PC-3 (cell line): ENCODE measurements around the gene PILRA. TPM values are rescaled to one million over a fixed set of nuclear protein-coding genes. Genes with fewer than 3 reads are reported as not detected.

Experiments
- ATAC-seq: fragments of 200-7000 bp; cut with Tn5 transposase; 2 replicates; pipeline ENCODE4 v1.9.1; 2020; ENCODE audit warnings: mild to moderate bottlenecking, moderate library complexity
- BruUV-seq: library from RNA; stranded (reverse); fragments of 400-500 nt; replicated peaks from 2 replicates; lab custom pipeline; 2021; lab: Mats Ljungman, UMichigan
- CTCF ChIA-PET: fragments of 300-600 bp; sonication (Branson Sonifier 250); formaldehyde crosslinking; loops from one replicate; lab custom pipeline; 2022; ENCODE audit warnings: antibody characterized with exemption; lab: Charles Lee
- POLR2A ChIA-PET: fragments of 300-600 bp; sonication (Branson Sonifier 250); formaldehyde crosslinking; loops from one replicate; lab custom pipeline; 2022; ENCODE audit warnings: antibody characterized with exemption; ENCODE audit not compliant: unreplicated experiment; lab: Charles Lee
- DNase-seq: peaks from one replicate; pipeline ENCODE4 v3.0.0-alpha.2; 2015
- H2AFZ ChIP-seq: fragments of 300-600 bp; sonication (generic); 2 replicates; pipeline ENCODE4 v1.6.0; 2016; ENCODE audit warnings: antibody characterized with exemption, low read length
- H3F3A ChIP-seq: fragments of 300-600 bp; sonication (generic); one replicate; pipeline ENCODE4 v1.6.0; 2017; ENCODE audit warnings: antibody characterized with exemption, low read length, control low read depth, mild to moderate bottlenecking; ENCODE audit not compliant: unreplicated experiment
- H3K27ac ChIP-seq: fragments of 300-600 bp; sonication (generic); 2 replicates; pipeline ENCODE4 v1.5.1; 2016; ENCODE audit warnings: mild to moderate bottlenecking, low read length
- H3K27me3 ChIP-seq: fragments of 300-600 bp; sonication (generic); 2 replicates; pipeline ENCODE4 v1.6.1; 2016; ENCODE audit warnings: low read length, mixed read lengths
- H3K36me3 ChIP-seq: fragments of 300-600 bp; sonication (generic); 2 replicates; pipeline ENCODE4 v1.6.1; 2016; ENCODE audit warnings: low read depth, mixed run types, low read length, mixed read lengths
- H3K4me1 ChIP-seq: fragments of 300-600 bp; sonication (generic); 2 replicates; pipeline ENCODE4 v1.5.1; 2016; ENCODE audit warnings: low read length; ENCODE audit not compliant: insufficient read depth
- H3K4me2 ChIP-seq: fragments of 300-600 bp; sonication (generic); 2 replicates; pipeline ENCODE4 v1.6.0; 2016; ENCODE audit warnings: low read length
- H3K4me3 ChIP-seq: fragments of 300-600 bp; sonication (generic); 2 replicates; pipeline ENCODE4 v1.5.1; 2016; ENCODE audit warnings: mild to moderate bottlenecking, low read length, mixed read lengths
- H3K79me2 ChIP-seq: fragments of 300-600 bp; sonication (generic); 2 replicates; pipeline ENCODE4 v1.6.1; 2017; ENCODE audit warnings: low read length, mixed read lengths
- H3K9ac ChIP-seq: fragments of 300-600 bp; sonication (generic); 2 replicates; pipeline ENCODE4 v1.6.0; 2016; ENCODE audit warnings: mild to moderate bottlenecking, low read length
- H3K9me2 ChIP-seq: fragments of 300-600 bp; sonication (generic); replicated peaks from 2 replicates; pipeline ENCODE4 v1.6.1; 2016; ENCODE audit warnings: mixed run types, low read length, mixed read lengths
- H3K9me3 ChIP-seq: fragments of 300-600 bp; sonication (generic); 2 replicates; pipeline ENCODE4 v1.6.1; 2016; ENCODE audit warnings: low read length, mixed read lengths
- H4K20me1 ChIP-seq: fragments of 300-600 bp; sonication (generic); 2 replicates; pipeline ENCODE4 v1.6.1; 2016; ENCODE audit warnings: low read length, mixed read lengths
- EZH2 ChIP-seq: fragments of 300-600 bp; sonication (generic); IDR thresholded peaks from one replicate; pipeline ENCODE4 v1.6.1; 2017; ENCODE audit warnings: antibody characterized with exemption, mild to moderate bottlenecking, low read length; ENCODE audit not compliant: unreplicated experiment
- EZH2phosphoT487 ChIP-seq: fragments of 300-600 bp; sonication (generic); IDR thresholded peaks from 2 replicates; pipeline ENCODE4 v1.6.1; 2018; ENCODE audit warnings: mild to moderate bottlenecking, antibody characterized with exemption, low read length, borderline replicate concordance
- intact Hi-C: fragments of 100-400 bp; cut with micrococcal nuclease; formaldehyde crosslinking; loops from 2 replicates; pipeline ENCODE4 v1.9.0; 2023
- total RNA-seq: library from RNA; depleted of rRNA; stranded (reverse); fragments of >200 nt; gene quantifications from 2 replicates; pipeline ENCODE4 v1.2.3, GENCODE V29; 2014
- TF ChIP-seq, protein P1 (sequence below): fragments of 300-600 bp; sonication (generic); conservative IDR thresholded peaks from 2 replicates; pipeline ENCODE4 v1.5.1; 2017; ENCODE audit warnings: antibody characterized with exemption, low read depth, mild to moderate bottlenecking, low read length

The PILRA gene
- total RNA-seq, 1 experiment from 2014 or later, result 1.9 TPM

DNA sequence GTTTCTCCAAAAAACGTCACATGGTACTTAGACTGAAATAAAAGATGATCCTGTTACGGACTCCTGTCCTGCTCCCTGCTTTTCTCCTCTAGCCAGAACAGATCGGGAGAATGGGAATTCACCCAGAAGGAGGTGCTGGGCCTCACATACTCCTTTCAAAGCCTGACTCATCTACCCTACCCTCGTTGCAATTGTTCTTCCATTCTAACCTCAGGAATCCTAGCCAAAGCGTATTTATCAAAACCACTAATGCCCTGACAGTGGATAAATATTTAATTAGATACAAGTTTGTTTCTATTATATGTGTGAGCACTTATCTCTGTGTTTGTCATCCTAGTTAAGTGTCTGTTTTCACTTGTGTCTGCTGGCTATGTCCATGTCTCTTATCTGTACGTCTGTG is 33.5 kb downstream of the PILRA start:
- Histone ChIP-seq H3K9ac (no peak overlapping the region), H3K9me3 (no peaks in the 10 kb centered on the region), H3K27me3 (no peaks in the 10 kb centered on the region), H4K20me1 (no peaks in the 10 kb centered on the region), H3K4me1 (peaks cover 10% of the 10 kb centered on the region; the same call in 1 of the 2 replicates), H3K36me3 (no peaks in the 10 kb centered on the region), H3K79me2 (no peaks in the 10 kb centered on the region), H3K27ac (no peak overlapping the region), H3K4me3 (no peak overlapping the region), H3F3A (no peaks in the 10 kb centered on the region), H2AFZ (no peak overlapping the region), H3K4me2 (no peak overlapping the region), H3K9me2 (no peaks in the 10 kb centered on the region)
- DNase-seq (peak; percentile 51), ATAC-seq (peak; percentile 77)
- no peak for TF ChIP-seq EZH2phosphoT487
- TF ChIP-seq, protein P1, sequence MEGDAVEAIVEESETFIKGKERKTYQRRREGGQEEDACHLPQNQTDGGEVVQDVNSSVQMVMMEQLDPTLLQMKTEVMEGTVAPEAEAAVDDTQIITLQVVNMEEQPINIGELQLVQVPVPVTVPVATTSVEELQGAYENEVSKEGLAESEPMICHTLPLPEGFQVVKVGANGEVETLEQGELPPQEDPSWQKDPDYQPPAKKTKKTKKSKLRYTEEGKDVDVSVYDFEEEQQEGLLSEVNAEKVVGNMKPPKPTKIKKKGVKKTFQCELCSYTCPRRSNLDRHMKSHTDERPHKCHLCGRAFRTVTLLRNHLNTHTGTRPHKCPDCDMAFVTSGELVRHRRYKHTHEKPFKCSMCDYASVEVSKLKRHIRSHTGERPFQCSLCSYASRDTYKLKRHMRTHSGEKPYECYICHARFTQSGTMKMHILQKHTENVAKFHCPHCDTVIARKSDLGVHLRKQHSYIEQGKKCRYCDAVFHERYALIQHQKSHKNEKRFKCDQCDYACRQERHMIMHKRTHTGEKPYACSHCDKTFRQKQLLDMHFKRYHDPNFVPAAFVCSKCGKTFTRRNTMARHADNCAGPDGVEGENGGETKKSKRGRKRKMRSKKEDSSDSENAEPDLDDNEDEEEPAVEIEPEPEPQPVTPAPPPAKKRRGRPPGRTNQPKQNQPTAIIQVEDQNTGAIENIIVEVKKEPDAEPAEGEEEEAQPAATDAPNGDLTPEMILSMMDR, result no peak
- TF ChIP-seq EZH2, result no peak
- BruUV-seq, result no TSS peak
- CTCF ChIA-PET, result interaction anchor here (0.6 to 1.2 kb wide), 3 partner anchors 14 to 23 kb away, joined by 3 to 8 read pairs (median 3); partner anchors contain the start of genes MEPCE and ZCWPW1
- POLR2A ChIA-PET, result no interaction called here
- intact Hi-C loops, result loop anchor here (1.0 to 10.0 kb wide), 3 partner anchors 32 to 274 kb away; partner anchors contain the start of gene PILRB

DNA sequence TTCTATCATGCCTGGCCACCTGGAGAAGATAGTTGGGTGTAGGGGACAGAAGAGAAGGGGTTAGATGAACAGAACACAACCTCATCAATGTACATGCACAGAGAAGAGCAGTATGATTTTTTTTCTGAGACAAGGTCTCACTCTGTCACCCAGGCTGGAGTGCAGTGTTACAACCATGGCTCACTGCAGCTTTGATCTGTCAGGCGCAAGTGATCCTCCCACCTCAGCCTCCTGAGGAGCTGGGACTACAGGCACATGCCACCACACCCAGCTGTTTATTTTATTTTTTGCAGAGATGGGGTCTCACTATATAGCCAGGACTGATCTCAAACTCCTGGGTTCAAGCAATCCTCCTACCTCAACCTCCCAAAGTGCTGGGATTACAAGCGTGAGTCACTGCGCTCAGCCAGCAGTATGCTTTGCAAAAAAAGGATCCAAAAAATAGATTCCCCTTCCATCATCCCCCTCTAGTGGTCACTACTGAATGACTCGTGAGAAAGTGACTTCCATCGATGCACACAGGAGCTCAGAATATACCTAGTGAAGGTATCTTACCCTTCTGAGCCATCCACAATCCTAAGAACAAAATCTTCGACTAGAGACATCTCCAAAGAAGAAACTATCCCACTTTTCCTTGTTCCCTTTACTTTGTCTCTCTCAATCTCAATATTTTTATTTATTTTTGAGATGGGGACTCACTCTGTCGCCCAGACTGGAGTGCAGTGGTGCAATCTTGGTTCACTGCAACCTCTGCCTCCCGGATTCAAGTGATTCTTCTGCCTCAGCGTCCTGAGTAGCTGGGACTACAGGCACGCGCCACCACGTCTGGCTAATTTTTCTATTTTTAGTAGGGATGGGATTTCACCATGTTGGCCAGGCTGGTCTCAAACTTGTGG is 34.2 kb downstream of the PILRA start:
- H3K27ac ChIP-seq, result no peak overlapping the region
- intact Hi-C loops, result loop anchor here (1.0 to 10.0 kb wide), 3 partner anchors 33 to 275 kb away; partner anchors contain the start of gene PILRB
- CTCF ChIA-PET, result interaction anchor here (0.5 to 1.2 kb wide), 8 partner anchors 19 to 278 kb away, joined by 3 to 8 read pairs (median 4); partner anchors contain the start of genes MEPCE and ZCWPW1
- no peaks in the 10 kb centered on the region for H3K36me3 ChIP-seq
- H4K20me1 ChIP-seq, result no peaks in the 10 kb centered on the region
- peaks cover 10% of the 10 kb centered on the region; the same call in 1 of the 2 replicates for H3K4me1 ChIP-seq
- H3K79me2 ChIP-seq, result no peaks in the 10 kb centered on the region
- no peak overlapping the region for H2AFZ ChIP-seq
- H3K9me3 ChIP-seq, result no peaks in the 10 kb centered on the region
- POLR2A ChIA-PET, result interaction anchor here (0.6 kb wide), 1 partner anchor 21 kb away, joined by 4 read pairs; the partner anchor contains the start of gene ZCWPW1
- H3K4me3 ChIP-seq, result no peak overlapping the region
- ATAC-seq, result peak; percentile 87
- H3K9me2 ChIP-seq, result no peaks in the 10 kb centered on the region
- TF ChIP-seq EZH2phosphoT487, result no peak
- TF ChIP-seq, protein P1, result peak; percentile 72
- H3K27me3 ChIP-seq, result no peaks in the 10 kb centered on the region
- peak; percentile 84 for DNase-seq
- BruUV-seq, result no TSS peak
- H3K4me2 ChIP-seq, result no peak overlapping the region
- no peak overlapping the region for H3K9ac ChIP-seq
- no peaks in the 10 kb centered on the region for H3F3A ChIP-seq
